A673 (cell line): ENCODE results near the gene RPUSD2. TPM values are rescaled to one million over a fixed set of nuclear protein-coding genes. Genes with fewer than 3 reads are reported as not detected.

Source experiments
- BruUV-seq: library from RNA; stranded (reverse); fragments of 400-500 nt; replicated peaks from 2 replicates; lab custom pipeline; 2021; lab: Mats Ljungman, UMichigan
- CTCF ChIA-PET: fragments of 300-600 bp; sonication (Branson Sonifier 250); formaldehyde crosslinking; loops from one replicate; lab custom pipeline; 2022; ENCODE audit warnings: antibody characterized with exemption; lab: Charles Lee
- POLR2A ChIA-PET: fragments of 300-600 bp; sonication (Branson Sonifier 250); formaldehyde crosslinking; loops from one replicate; lab custom pipeline; 2022; ENCODE audit warnings: antibody characterized with exemption; ENCODE audit not compliant: low non-redundant PET; lab: Charles Lee
- DNase-seq: peaks from one replicate; pipeline ENCODE4 v3.0.0-alpha.2; 2015; ENCODE audit warnings: low spot score
- H3K27ac ChIP-seq: fragments of 200-600 bp; sonication (generic); 2 replicates; pipeline ENCODE4 v1.5.1; 2016; ENCODE audit warnings: mixed run types, low read depth, mild to moderate bottlenecking, mixed read lengths, antibody characterized with exemption, low read length; ENCODE audit not compliant: poor library complexity, severe bottlenecking
- H3K27me3 ChIP-seq: fragments of 200-600 bp; sonication (generic); replicated peaks from 2 replicates; pipeline ENCODE4 v1.6.1; 2017; ENCODE audit warnings: mixed run types, low read depth, mild to moderate bottlenecking, mixed read lengths, antibody characterized with exemption, low read length; ENCODE audit not compliant: insufficient read depth, poor library complexity
- H3K36me3 ChIP-seq: fragments of 200-600 bp; sonication (generic); 2 replicates; pipeline ENCODE4 v1.6.1; 2016; ENCODE audit warnings: mixed run types, mild to moderate bottlenecking, mixed read lengths, antibody characterized with exemption, low read length; ENCODE audit not compliant: insufficient read depth, poor library complexity, severe bottlenecking
- H3K4me1 ChIP-seq: fragments of 200-600 bp; sonication (generic); 2 replicates; pipeline ENCODE4 v1.6.1; 2017; ENCODE audit warnings: mixed run types, mild to moderate bottlenecking, mixed read lengths, antibody characterized with exemption, low read length; ENCODE audit not compliant: insufficient read depth, poor library complexity, severe bottlenecking
- H3K4me3 ChIP-seq: fragments of 200-600 bp; sonication (generic); 2 replicates; pipeline ENCODE4 v1.5.1; 2016; ENCODE audit warnings: low read depth, mixed run types, mild to moderate bottlenecking, mixed read lengths, low read length; ENCODE audit not compliant: poor library complexity, severe bottlenecking
- H3K9me3 ChIP-seq: fragments of 200-600 bp; sonication (generic); 2 replicates; pipeline ENCODE4 v1.6.1; 2016; ENCODE audit warnings: mixed run types, low read depth, mild to moderate bottlenecking, mixed read lengths, antibody characterized with exemption, low read length; ENCODE audit not compliant: poor library complexity, severe bottlenecking
- CTCF ChIP-seq: fragments of 300-800, 200-600 bp; sonication (generic); conservative IDR thresholded peaks from 2 replicates; pipeline ENCODE4 v1.5.1; 2017; ENCODE audit warnings: low read depth, mild to moderate bottlenecking, antibody characterized with exemption, low read length, moderate library complexity, mixed read lengths
- EZH2 ChIP-seq: fragments of 200-600 bp; sonication (generic); IDR thresholded peaks from 2 replicates; pipeline ENCODE4 v1.6.1; 2017; ENCODE audit warnings: borderline replicate concordance, low read depth, mild to moderate bottlenecking, mixed read lengths, antibody characterized with exemption, low read length; ENCODE audit not compliant: poor library complexity, severe bottlenecking
- intact Hi-C: fragments of 100-400 bp; cut with micrococcal nuclease; formaldehyde crosslinking; loops from one replicate; pipeline ENCODE4 v1.10.0; 2022; ENCODE audit not compliant: unreplicated experiment
- total RNA-seq: library from RNA; stranded (reverse); gene quantifications from 2 replicates; pipeline ENCODE4 v1.2.3, GENCODE V29; 2021

RPUSD2 gene
- total RNA-seq, 1 experiment from 2014 or later, result 18.1 TPM

- Histone ChIP-seq H3K27ac (no peak overlapping the region), H3K27me3 (no peaks in the 10 kb centered on the region), H3K4me1 (no peaks in the 10 kb centered on the region), H3K4me3 (no peak overlapping the region), H3K9me3 (no peaks in the 10 kb centered on the region), H3K36me3 (peaks cover 24% of the 10 kb centered on the region)
- CTCF ChIA-PET, result no interaction called here
- no TSS peak for BruUV-seq
- TF ChIP-seq CTCF (no peak), EZH2 (no peak)
- intact Hi-C loops, result no loop called here
- DNase-seq, result no peak
- POLR2A ChIA-PET, result no interaction called here
Measured at GRCh38 chr15:40618906-40619305, 49.8 kb downstream of the RPUSD2 start.

- Histone ChIP-seq H3K27ac (no peak overlapping the region), H3K27me3 (no peaks in the 10 kb centered on the region), H3K36me3 (peaks cover 23% of the 10 kb centered on the region), H3K4me1 (no peaks in the 10 kb centered on the region), H3K9me3 (no peaks in the 10 kb centered on the region), H3K4me3 (no peak overlapping the region)
- intact Hi-C loops, result no loop called here
- no TSS peak for BruUV-seq
- TF ChIP-seq EZH2 (no peak), CTCF (no peak)
- ChIA-PET POLR2A (no interaction called here), CTCF (no interaction called here)
- no peak for DNase-seq
Measured at GRCh38 chr15:40623361-40623760, 54.3 kb downstream of the RPUSD2 start.

Other genes with a start within 250 kb of the RPUSD2 start
- gene INAFM2, start 245.6 kb upstream of the RPUSD2 start, total RNA-seq, result 14.5 and 15.6 TPM in 2 replicates
- gene CCDC9B, start 228.4 kb upstream of the RPUSD2 start, total RNA-seq, result 8.6 and 8.9 TPM in 2 replicates
- gene PHGR1, start 218.3 kb upstream of the RPUSD2 start, total RNA-seq, result not detected in 2 replicates
- gene DISP2, start 211.1 kb upstream of the RPUSD2 start, total RNA-seq, result 0.62 and 1.3 TPM in 2 replicates
- gene KNSTRN, start 186.6 kb upstream of the RPUSD2 start, total RNA-seq, result 115 and 121 TPM in 2 replicates
- 51.8 and 62.0 TPM in 2 replicates for gene IVD, start 163.5 kb upstream of the RPUSD2 start, total RNA-seq
- 32.7 and 33.5 TPM in 2 replicates for gene BAHD1, start 128.3 kb upstream of the RPUSD2 start, total RNA-seq
- gene CHST14, start 98.3 kb upstream of the RPUSD2 start, total RNA-seq, result 14.3 and 17.6 TPM in 2 replicates
- 10.4 and 11.7 TPM in 2 replicates for gene CCDC32, start 4.3 kb upstream of the RPUSD2 start, total RNA-seq
- gene KNL1, start 24.9 kb downstream of the RPUSD2 start, total RNA-seq, result 36.7 and 40.3 TPM in 2 replicates
- gene RAD51, start 125.9 kb downstream of the RPUSD2 start, total RNA-seq, result 44.8 and 51.1 TPM in 2 replicates
- 50.8 and 50.9 TPM in 2 replicates for gene RMDN3, start 186.0 kb downstream of the RPUSD2 start, total RNA-seq
- 7.1 and 10.8 TPM in 2 replicates for gene GCHFR, start 194.8 kb downstream of the RPUSD2 start, total RNA-seq
- 0.33 and 0.62 TPM in 2 replicates for gene C15orf62, start 200.7 kb downstream of the RPUSD2 start, total RNA-seq
- gene ZFYVE19, start 237.8 kb downstream of the RPUSD2 start, total RNA-seq, result 26.4 and 27.1 TPM in 2 replicates
- gene DNAJC17, start 238.2 kb downstream of the RPUSD2 start, total RNA-seq, result 34.5 and 37.1 TPM in 2 replicates